Right cardiac atrium (tissue), 5 donors: Measurements from ENCODE around the gene FREM3. TPM values are rescaled to one million over a fixed set of nuclear protein-coding genes. Genes with fewer than 3 reads are reported as not detected.
"Not testable (repeated sequence)": the region's sequence is repeated elsewhere in the genome, so short reads cannot be mapped to it uniquely, and the experiment has no call there.

Source experiments
- ATAC-seq, 2 donors: fragments of 200-7000 bp; cut with Tn5 transposase; one replicate each; pipeline versions ENCODE4 v1.8.0 to v1.9.1; 2020; ENCODE audit warnings: moderate library complexity in 2 of 2, mild to moderate bottlenecking in 1 of 2
- DNase-seq, 3 donors: peaks; one replicate each; pipeline ENCODE4 v3.0.0-alpha.2; 2020
- H3K27ac ChIP-seq: one replicate; pipeline ENCODE4 v1.5.1; 2013; ENCODE audit warnings: mild to moderate bottlenecking, low read length, control low read depth, moderate library complexity
- H3K27me3 ChIP-seq: one replicate; pipeline ENCODE4 v1.6.1; 2013; ENCODE audit not compliant: control insufficient read depth, insufficient read depth
- H3K4me1 ChIP-seq: one replicate; pipeline ENCODE4 v1.6.1; 2013; ENCODE audit warnings: low read length; ENCODE audit not compliant: control insufficient read depth, insufficient read depth
- H3K4me3 ChIP-seq: one replicate; pipeline ENCODE4 v1.5.1; 2013; ENCODE audit warnings: low read length, control low read depth
- H3K9me3 ChIP-seq: one replicate; pipeline ENCODE4 v1.6.1; 2013; ENCODE audit warnings: low read length; ENCODE audit not compliant: control insufficient read depth
- WGBS: extraction: QIAGEN DNeasy Blood & Tissue Kit; methylation state at CpG from one replicate; pipeline ENCODE4 v1.1.7; 2013; 5-methylcytosine and 5-hydroxymethylcytosine counted together
- intact Hi-C, 4 donors: fragments of 100-400 bp; cut with DNase I; formaldehyde crosslinking; loops; one replicate each; pipeline versions ENCODE4 v1.11.0 to v1.14.0; 2022 to 2023
- long read RNA-seq, 4 donors: library from polyadenylated mRNA; unstranded; transcript quantifications; one replicate each; pipeline ENCODE4 v2.0.0, GENCODE V29; 2020 to 2021
- polyA plus RNA-seq: library from polyadenylated mRNA; stranded (reverse); fragments of 200-250 nt; gene quantifications from one replicate; pipeline ENCODE4 v1.2.3, GENCODE V29; 2013
- total RNA-seq, 4 donors: library from RNA; stranded (reverse); fragmentation: NEBNext Ultra II Directional; extraction: Animal tissue kit (Norgen Biotek cat#: 25700); gene quantifications; one replicate each; pipeline ENCODE4 v1.2.1, GENCODE V29; 2021
- donor health status: healthy with polysubstance abuse.
- donor health status: DM: no; HTN: yes; CAD: no.
- donor health status: DM: no; HTN: no; CAD: no.
- donor health status: DM: no; HTN: yes; CAD: no; lungs with severe emphysema.
- donor health status: DM: yes; HTN: yes; CAD: no.

The FREM3 gene
- total RNA-seq = under 1 TPM in 1 of 4 donors, not detected in 3; 0.23 TPM
- 0.02 TPM for polyA plus RNA-seq
- long read RNA-seq, donor 1 = 0 reads
- long read RNA-seq, donor 2 = 0 reads
- long read RNA-seq, donor 3, partial matches to known transcripts = 0 of 2 reads
- long read RNA-seq, donor 3, other reads (novel, unspliced or antisense) = 2 of 2 reads
- long read RNA-seq, donor 4, partial matches to known transcripts = 0 of 1 reads
- long read RNA-seq, donor 4, other reads (novel, unspliced or antisense) = 1 of 1 reads

- ATAC-seq (peak in 1 of 2 donors; percentile 29), DNase-seq (peak in 2 of 3 donors; percentile 41 to 53)
- Histone ChIP-seq H3K9me3 (no peaks in the 10 kb centered on the region), H3K27ac (no peak within 1 kb of the TSS), H3K4me3 (peak within 1 kb of the TSS; percentile 30), H3K4me1 (no peaks in the 10 kb centered on the region), H3K27me3 (no peaks in the 10 kb centered on the region)
- 2% methylated on average over 64 of the region's 64 CpGs for WGBS
- intact Hi-C loops = no loop called here
Measured at GRCh38 chr4:143700416-143701352, at the start of gene FREM3. Gene FREM3 (minus strand): TSS chr4:143700675. CDS start chr4:143700675, 0 bp downstream.

- intact Hi-C loops = no loop called here
- no peak overlapping the region for H3K4me3 ChIP-seq
- H3K4me1 ChIP-seq = no peaks in the 10 kb centered on the region
- no peaks in the 10 kb centered on the region for H3K9me3 ChIP-seq
- ATAC-seq = no peak
- no peaks in the 10 kb centered on the region for H3K27me3 ChIP-seq
- no peak for DNase-seq
- H3K27ac ChIP-seq = no peak overlapping the region
Measured at GRCh38 chr4:143745874-143746273, 45.4 kb upstream of the FREM3 start.

GRCh38 chr4:143743591-143743990 is 43.1 kb upstream of the FREM3 start:
- Histone ChIP-seq H3K9me3 (no peaks in the 10 kb centered on the region), H3K4me1 (no peaks in the 10 kb centered on the region), H3K4me3 (no peak overlapping the region), H3K27me3 (no peaks in the 10 kb centered on the region), H3K27ac (no peak overlapping the region)
- intact Hi-C loops = no loop called here
- 60% methylated on average over 3 of the region's 3 CpGs for WGBS
- DNase-seq (no peak), ATAC-seq (no peak)

- WGBS = 25% methylated on average over 2 of the region's 2 CpGs
- intact Hi-C loops = no loop called here
Measured at GRCh38 chr4:143742834-143743233, 42.4 kb upstream of the FREM3 start.

GRCh38 chr4:143736861-143737260 is 36.4 kb upstream of the FREM3 start:
- H3K27ac ChIP-seq = no peak overlapping the region
- DNase-seq (no peak), ATAC-seq (no peak)
- no peak overlapping the region for H3K4me3 ChIP-seq
- no peaks in the 10 kb centered on the region for H3K4me1 ChIP-seq
- 71% methylated on average over 1 of the region's 1 CpG for WGBS
- H3K27me3 ChIP-seq = no peaks in the 10 kb centered on the region
- intact Hi-C loops = no loop called here
- H3K9me3 ChIP-seq = no peaks in the 10 kb centered on the region

More at GRCh38 chr4:143742834-143743233, 42.4 kb upstream of the FREM3 start:
- H3K27ac ChIP-seq = no peak overlapping the region
- no peaks in the 10 kb centered on the region for H3K4me1 ChIP-seq
- H3K9me3 ChIP-seq = no peaks in the 10 kb centered on the region
- H3K4me3 ChIP-seq = no peak overlapping the region
- no peaks in the 10 kb centered on the region for H3K27me3 ChIP-seq
- ATAC-seq (no peak), DNase-seq (no peak)

GRCh38 chr4:143736061-143736460 is 35.6 kb upstream of the FREM3 start:
- intact Hi-C loops, H3K4me3 ChIP-seq, H3K4me1 ChIP-seq, H3K9me3 ChIP-seq, DNase-seq, H3K27me3 ChIP-seq, H3K27ac ChIP-seq, ATAC-seq: not testable (repeated sequence)
- 58% methylated on average over 6 of the region's 6 CpGs for WGBS

- intact Hi-C loops = no loop called here
- DNase-seq (no peak), ATAC-seq (no peak)
- 45% methylated on average over 3 of the region's 3 CpGs for WGBS
- H3K27ac ChIP-seq = no peak overlapping the region
- H3K27me3 ChIP-seq = no peaks in the 10 kb centered on the region
- no peaks in the 10 kb centered on the region for H3K9me3 ChIP-seq
- no peaks in the 10 kb centered on the region for H3K4me1 ChIP-seq
- no peak overlapping the region for H3K4me3 ChIP-seq
Measured at GRCh38 chr4:143728166-143728565, 27.7 kb upstream of the FREM3 start.

GRCh38 chr4:143726714-143727113 is 26.2 kb upstream of the FREM3 start:
- no peak for ATAC-seq
- intact Hi-C loops = no loop called here
- 86% methylated on average over 1 of the region's 1 CpG for WGBS
- H3K4me3 ChIP-seq = no peak overlapping the region
- H3K9me3 ChIP-seq = no peaks in the 10 kb centered on the region
- H3K27me3 ChIP-seq = no peaks in the 10 kb centered on the region
- DNase-seq = no peak
- no peak overlapping the region for H3K27ac ChIP-seq
- H3K4me1 ChIP-seq = no peaks in the 10 kb centered on the region

GRCh38 chr4:143721317-143721716 is 20.8 kb upstream of the FREM3 start:
- Histone ChIP-seq H3K27me3 (no peaks in the 10 kb centered on the region), H3K4me1 (no peaks in the 10 kb centered on the region), H3K27ac (no peak overlapping the region), H3K4me3 (no peak overlapping the region), H3K9me3 (no peaks in the 10 kb centered on the region)
- no peak for ATAC-seq
- intact Hi-C loops = no loop called here
- DNase-seq = no peak
- 87% methylated on average over 1 of the region's 1 CpG for WGBS

GRCh38 chr4:143718748-143719147 is 18.3 kb upstream of the FREM3 start:
- H3K27ac ChIP-seq, H3K4me1 ChIP-seq, H3K4me3 ChIP-seq, ATAC-seq, intact Hi-C loops, DNase-seq, H3K9me3 ChIP-seq, H3K27me3 ChIP-seq: not testable (repeated sequence)
- no CpG with 5 or more reads among the region's 1 CpG for WGBS

- intact Hi-C loops = no loop called here
- ATAC-seq = no peak
- no peak overlapping the region for H3K27ac ChIP-seq
- H3K27me3 ChIP-seq = no peaks in the 10 kb centered on the region
- 90% methylated on average over 2 of the region's 2 CpGs for WGBS
- H3K9me3 ChIP-seq = no peaks in the 10 kb centered on the region
- DNase-seq = no peak
- H3K4me1 ChIP-seq = peaks cover 1% of the 10 kb centered on the region
- no peak overlapping the region for H3K4me3 ChIP-seq
Measured at GRCh38 chr4:143713955-143714625, 13.6 kb upstream of the FREM3 start.
